OCI-LY3 (cell line): Measurements from ENCODE around the gene DDX5.
A peak's percentile ranks its signal among the peaks of the same experiment; 100 is the strongest.
"Not testable (repeated sequence)": the region's sequence is repeated elsewhere in the genome, so short reads cannot be mapped to it uniquely, and the experiment has no call there.

Experiments used
- H2AFZ ChIP-seq: fragments of 200-600, 300-600 bp; shearing (Covaris generic); 2 replicates; pipeline ENCODE4 v1.6.0; 2014; ENCODE audit warnings: antibody characterized with exemption, low read depth, low read length
- H3K27ac ChIP-seq: fragments of 200-600, 300-600 bp; sonication (generic); 2 replicates; pipeline ENCODE4 v1.5.1; 2014; ENCODE audit warnings: mild to moderate bottlenecking, low read length, moderate library complexity, mixed read lengths
- H3K27me3 ChIP-seq: fragments of 200-600, 300-600 bp; sonication (generic); 2 replicates; pipeline ENCODE4 v1.6.1; 2014; ENCODE audit warnings: low read depth, low read length, mixed read lengths
- H3K36me3 ChIP-seq: fragments of 200-600, 300-600 bp; sonication (generic); replicated peaks from 2 replicates; pipeline ENCODE3; 2014; ENCODE audit warnings: low read depth, low read length, mixed read lengths
- H3K4me1 ChIP-seq: fragments of 300-600, 200-600 bp; sonication (generic); 2 replicates; pipeline ENCODE4 v1.6.1; 2014; ENCODE audit warnings: low read length, mixed read lengths
- H3K4me2 ChIP-seq: fragments of 200-600, 300-600 bp; sonication (generic); 2 replicates; pipeline ENCODE4 v1.6.1; 2014; ENCODE audit warnings: low read length, mixed read lengths
- H3K4me3 ChIP-seq: fragments of 300-600, 200-600 bp; sonication (generic); 2 replicates; pipeline ENCODE4 v1.5.1; 2014; ENCODE audit warnings: antibody characterized with exemption, mild to moderate bottlenecking, low read length, moderate library complexity
- H3K79me2 ChIP-seq: fragments of 300-600, 200-600 bp; shearing (Covaris generic); 2 replicates; pipeline ENCODE4 v1.6.1; 2014; ENCODE audit warnings: mild to moderate bottlenecking, low read length, mixed read lengths
- H3K9ac ChIP-seq: fragments of 300-600, 200-600 bp; shearing (Covaris generic); 2 replicates; pipeline ENCODE4 v1.6.0; 2014; ENCODE audit warnings: mild to moderate bottlenecking, low read length, moderate library complexity
- H3K9me3 ChIP-seq: fragments of 200-600, 300-600 bp; shearing (Covaris generic); 2 replicates; pipeline ENCODE4 v1.6.1; 2014; ENCODE audit warnings: low read length, mixed read lengths; ENCODE audit not compliant: insufficient read depth
- H4K20me1 ChIP-seq: fragments of 200-600, 300-600 bp; sonication (generic); 2 replicates; pipeline ENCODE4 v1.6.1; 2016; ENCODE audit warnings: low read length, mixed read lengths; ENCODE audit not compliant: insufficient read depth
- CTCF ChIP-seq: fragments of 200-600, 300-600 bp; sonication (generic); IDR thresholded peaks from 2 replicates; pipeline ENCODE4 v1.5.1; 2014; ENCODE audit warnings: antibody characterized with exemption, low read length, low read depth
- EZH2phosphoT487 ChIP-seq: fragments of 200-600 bp; shearing (Covaris generic); IDR thresholded peaks from 2 replicates; pipeline ENCODE4 v1.6.1; 2018; ENCODE audit warnings: antibody characterized with exemption, mixed run types, low read depth

The DDX5 gene

GRCh38 chr17:64496348-64496785 is 9.7 kb downstream of the DDX5 start:
- peak overlapping the region; percentile 69; the same call in 1 of the 2 replicates for H2AFZ ChIP-seq
- H3K9ac ChIP-seq = peak overlapping the region; percentile 89
- H3K79me2 ChIP-seq = peaks cover 59% of the 10 kb centered on the region
- no peaks in the 10 kb centered on the region for H4K20me1 ChIP-seq
- H3K4me1 ChIP-seq = peaks cover 39% of the 10 kb centered on the region
- H3K4me2 ChIP-seq = peak overlapping the region; percentile 88
- H3K27ac ChIP-seq = peak overlapping the region; percentile 93
- no peak for TF ChIP-seq EZH2phosphoT487
- TF ChIP-seq CTCF = no peak
- H3K27me3 ChIP-seq = no peaks in the 10 kb centered on the region
- H3K36me3 ChIP-seq = peaks cover 56% of the 10 kb centered on the region
- peak overlapping the region; percentile 94 for H3K4me3 ChIP-seq
- no peaks in the 10 kb centered on the region for H3K9me3 ChIP-seq

- H3K4me1 ChIP-seq = peaks cover 37% of the 10 kb centered on the region
- not testable (repeated sequence) for H3K27me3 ChIP-seq, H4K20me1 ChIP-seq, H2AFZ ChIP-seq, H3K27ac ChIP-seq, H3K9me3 ChIP-seq
- H3K4me2 ChIP-seq = peak overlapping the region; percentile 88
- peaks cover 53% of the 10 kb centered on the region for H3K79me2 ChIP-seq
- peak overlapping the region; percentile 94 for H3K4me3 ChIP-seq
- H3K9ac ChIP-seq = peak overlapping the region; percentile 17; the same call in 1 of the 2 replicates
- peaks cover 55% of the 10 kb centered on the region for H3K36me3 ChIP-seq
Measured at GRCh38 chr17:64495300-64495699, 10.8 kb downstream of the DDX5 start.

- Histone ChIP-seq H3K4me3 (peak overlapping the region; percentile 23; the same call in 1 of the 2 replicates), H3K27me3 (no peaks in the 10 kb centered on the region), H2AFZ (no peak overlapping the region), H3K9ac (no peak overlapping the region), H3K9me3 (no peaks in the 10 kb centered on the region), H4K20me1 (no peaks in the 10 kb centered on the region), H3K27ac (no peak overlapping the region), H3K36me3 (peaks cover 50% of the 10 kb centered on the region), H3K4me2 (peak overlapping the region; percentile 88), H3K4me1 (peaks cover 35% of the 10 kb centered on the region), H3K79me2 (peaks cover 47% of the 10 kb centered on the region)
- TF ChIP-seq CTCF = no peak
Measured at GRCh38 chr17:64494121-64494520, 12.0 kb downstream of the DDX5 start.

- H3K4me3 ChIP-seq = no peak overlapping the region
- TF ChIP-seq CTCF (peak; percentile 34), EZH2phosphoT487 (no peak)
- no peak overlapping the region for H2AFZ ChIP-seq
- H3K9ac ChIP-seq = no peak overlapping the region
- no peaks in the 10 kb centered on the region for H3K9me3 ChIP-seq
- H3K27ac ChIP-seq = no peak overlapping the region
- H3K79me2 ChIP-seq = peaks cover 43% of the 10 kb centered on the region
- H4K20me1 ChIP-seq = no peaks in the 10 kb centered on the region
- H3K27me3 ChIP-seq = no peaks in the 10 kb centered on the region
- H3K4me1 ChIP-seq = peaks cover 21% of the 10 kb centered on the region
- peaks cover 49% of the 10 kb centered on the region for H3K36me3 ChIP-seq
- no peak overlapping the region for H3K4me2 ChIP-seq
Measured at GRCh38 chr17:64492481-64493109, 13.5 kb downstream of the DDX5 start.
